Psoas muscle (tissue), 8 donors: Measurements from ENCODE around the gene ADAMTS12. TPM values are rescaled to one million over a fixed set of nuclear protein-coding genes. Genes with fewer than 3 reads are reported as not detected.

ENCODE experiments used
- ATAC-seq, 4 donors: fragments of 200-7000 bp; cut with Tn5 transposase; one replicate each; pipeline ENCODE4 v1.9.1; 2020; ENCODE audit warnings: moderate library complexity in 3 of 4, mild to moderate bottlenecking in 2 of 4
- DNase-seq, 2 donors: peaks; one replicate each; pipeline ENCODE4 v3.0.0-alpha.2; 2020
- H3K27ac ChIP-seq: fragments of 200-600 bp; one replicate; pipeline ENCODE4 v1.8.0; 2022
- H3K27me3 ChIP-seq, 3 donors: fragments of 200-600 bp in 1 of 3; one replicate each; pipeline versions ENCODE4 v1.6.1 to v1.8.0; 2013 to 2022; ENCODE audit warnings: low read length in 2 of 3, mild to moderate bottlenecking in 2 of 3, moderate library complexity in 1 of 3; ENCODE audit not compliant: insufficient read depth in 3 of 3
- H3K36me3 ChIP-seq, 2 donors: fragments of 200-600 bp in 1 of 2; one replicate each; pipeline versions ENCODE4 v1.6.1 to v1.8.0; 2013 to 2022; ENCODE audit warnings: low read depth in 1 of 2, mild to moderate bottlenecking in 1 of 2, moderate library complexity in 1 of 2; ENCODE audit not compliant: insufficient read depth in 1 of 2
- H3K4me1 ChIP-seq: fragments of 200-600 bp; one replicate; pipeline ENCODE4 v1.8.0; 2022
- H3K4me3 ChIP-seq: fragments of 200-600 bp; one replicate; pipeline ENCODE4 v1.8.0; 2022; ENCODE audit warnings: mild to moderate bottlenecking
- H3K9me3 ChIP-seq: fragments of 200-600 bp; one replicate; pipeline ENCODE4 v1.8.0; 2022
- CTCF ChIP-seq: fragments of 200-600 bp; IDR thresholded peaks from one replicate; pipeline ENCODE4 v1.8.0; 2022; ENCODE audit warnings: antibody characterized with exemption
- WGBS, 3 donors: extraction: QIAGEN DNeasy Blood & Tissue Kit; methylation state at CpG; one replicate each; pipeline versions ENCODE4 v1.1.6 to v1.1.7; 2013; 5-methylcytosine and 5-hydroxymethylcytosine counted together
- intact Hi-C, 2 donors: fragments of 100-400 bp; cut with DNase I; formaldehyde crosslinking; loops; one replicate each; pipeline versions ENCODE4 v1.11.0 to v1.14.2; 2022
- polyA plus RNA-seq, 3 donors: library from polyadenylated mRNA; stranded (reverse); fragments of 200-250 nt; gene quantifications; one replicate each; pipeline ENCODE4 v1.2.3, GENCODE V29; 2013
- total RNA-seq, 4 donors: library from RNA; stranded (reverse); fragmentation: NEBNext Ultra II Directional in 2 of 4; extraction: Animal tissue kit (Norgen Biotek cat#: 25700) in 2 of 4; gene quantifications; one replicate each; pipeline versions ENCODE4 v1.2.1 to v1.2.4, GENCODE V29; 2021 to 2023
- donor health status: healthy with polysubstance abuse.
- donor health status: DM: no; HTN: no; CAD: no; lungs with moderate emphysema.
- donor health status: Bipolar disorder and iron deficiency.
- donor health status: healthy.
- donor health status: DM: yes; HTN: yes; CAD: no.
- donor health status: DM: no; HTN: no; CAD: no.
- donor health status: DM: no; HTN: no; CAD: no.
- donor health status: DM: yes; HTN: yes; CAD: no.

Gene ADAMTS12
- total and polyA plus RNA-seq, 7 donors = 0.19 to 1.2 (median 0.88) TPM

- H3K36me3 ChIP-seq = no peaks in the 10 kb centered on the region
- ATAC-seq (no peak), DNase-seq (no peak)
- H3K9me3 ChIP-seq = no peaks in the 10 kb centered on the region
- H3K27me3 ChIP-seq = peaks cover 0 to 28% (median 12%) of the 10 kb centered on the region in 3 donors
- 54 to 65% (median 61%) methylated on average over 4 of the region's 4 CpGs for WGBS, 3 donors
- intact Hi-C loops = no loop called here
- H3K4me1 ChIP-seq = no peaks in the 10 kb centered on the region
- TF ChIP-seq CTCF = no peak
- no peak overlapping the region for H3K27ac ChIP-seq
- no peak overlapping the region for H3K4me3 ChIP-seq
These were observed 3.2 kb downstream of the ADAMTS12 start for GRCh38 chr5:33888587-33888986.

GRCh38 chr5:33887268-33887667 lies 4.5 kb downstream of the ADAMTS12 start:
- DNase-seq = no peak
- no peak for TF ChIP-seq CTCF
- no peak for ATAC-seq
- Histone ChIP-seq H3K36me3 (no peaks in the 10 kb centered on the region), H3K27me3 (peaks cover 0 to 16% (median 9%) of the 10 kb centered on the region in 3 donors), H3K4me1 (no peaks in the 10 kb centered on the region), H3K4me3 (no peak overlapping the region), H3K27ac (no peak overlapping the region), H3K9me3 (no peaks in the 10 kb centered on the region)
- WGBS, 3 donors = 64 to 91% (median 91%) methylated on average over 3 of the region's 3 CpGs
- intact Hi-C loops = no loop called here

- TF ChIP-seq CTCF = no peak
- peaks cover 0 to 9% (median 4%) of the 10 kb centered on the region in 3 donors for H3K27me3 ChIP-seq
- H3K4me3 ChIP-seq = no peak overlapping the region
- WGBS, 3 donors = 65 to 74% (median 65%) methylated on average over 4 of the region's 4 CpGs
- H3K4me1 ChIP-seq = no peaks in the 10 kb centered on the region
- no peak for ATAC-seq
- intact Hi-C loops = no loop called here
- H3K9me3 ChIP-seq = no peaks in the 10 kb centered on the region
- H3K36me3 ChIP-seq = no peaks in the 10 kb centered on the region
- DNase-seq = no peak
- no peak overlapping the region for H3K27ac ChIP-seq
These were observed 5.5 kb downstream of the ADAMTS12 start for GRCh38 chr5:33886283-33886682.

GRCh38 chr5:33885679-33886078 lies 6.1 kb downstream of the ADAMTS12 start:
- intact Hi-C loops = no loop called here
- DNase-seq (no peak), ATAC-seq (no peak)
- H3K27me3 ChIP-seq = peaks cover 0 to 5% (median 2%) of the 10 kb centered on the region in 3 donors
- H3K9me3 ChIP-seq = no peaks in the 10 kb centered on the region
- no peaks in the 10 kb centered on the region for H3K36me3 ChIP-seq
- H3K27ac ChIP-seq = no peak overlapping the region
- no peak overlapping the region for H3K4me3 ChIP-seq
- H3K4me1 ChIP-seq = no peaks in the 10 kb centered on the region
- 72 to 83% (median 78%) methylated on average over 3 of the region's 3 CpGs for WGBS, 3 donors
- TF ChIP-seq CTCF = no peak

- WGBS, 3 donors = 78 to 83% (median 82%) methylated on average over 3 of the region's 3 CpGs
- ATAC-seq (no peak), DNase-seq (no peak)
- no peaks in the 10 kb centered on the region for H3K27me3 ChIP-seq
- no peaks in the 10 kb centered on the region for H3K9me3 ChIP-seq
- no peak for TF ChIP-seq CTCF
- H3K4me1 ChIP-seq = no peaks in the 10 kb centered on the region
- intact Hi-C loops = no loop called here
- H3K36me3 ChIP-seq = no peaks in the 10 kb centered on the region
- no peak overlapping the region for H3K27ac ChIP-seq
- H3K4me3 ChIP-seq = no peak overlapping the region
These were observed 8.3 kb downstream of the ADAMTS12 start for GRCh38 chr5:33883482-33883881.
